AG04450 (cell line): ENCODE measurements around the gene RELCH. TPM values are rescaled to one million over a fixed set of nuclear protein-coding genes. Genes with fewer than 3 reads are reported as not detected.

ENCODE experiments used
- CTCF ChIA-PET: fragments of 300-600, 350-600 bp; formaldehyde crosslinking; extraction: SDS; loops from one replicate; lab custom pipeline; 2022; ENCODE audit warnings: antibody characterized with exemption, inconsistent platforms; lab: Charles Lee
- POLR2A ChIA-PET: fragments of 350-600 bp; formaldehyde crosslinking; extraction: SDS; loops from one replicate; lab custom pipeline; 2021; ENCODE audit warnings: antibody characterized with exemption, inconsistent platforms; lab: Yijun Ruan, JAX
- DNase-seq: peaks from one replicate; pipeline ENCODE4 v3.0.0-alpha.2; 2011; ENCODE audit warnings: low read depth, low spot score
- H3K27ac ChIP-seq: one replicate; pipeline ENCODE4 v1.5.1; 2012; ENCODE audit warnings: low read depth, low read length, control low read depth
- H3K27me3 ChIP-seq: one replicate; pipeline ENCODE4 v1.6.0; 2012; ENCODE audit warnings: low read length; ENCODE audit not compliant: control insufficient read depth, insufficient read depth
- H3K4me3 ChIP-seq: 2 replicates; pipeline ENCODE4 v1.5.1; 2011; ENCODE audit warnings: mild to moderate bottlenecking, low read depth, low read length, control low read depth
- H3K9me3 ChIP-seq: 2 replicates; pipeline ENCODE4 v1.5.1; 2012; ENCODE audit warnings: low read length; ENCODE audit not compliant: control insufficient read depth, insufficient read depth
- CTCF ChIP-seq: IDR thresholded peaks from 2 replicates; pipeline ENCODE4 v1.5.1; 2011; ENCODE audit warnings: low read depth, low read length, control low read depth, inconsistent platforms
- polyA plus RNA-seq: library from polyadenylated mRNA; depleted of rRNA; stranded (reverse); fragments of >200 nt; gene quantifications from 2 replicates; pipeline ENCODE4 v1.2.3, GENCODE V29; 2011

RELCH gene
- polyA plus RNA-seq, 1 experiment: 14.5 TPM

DNA sequence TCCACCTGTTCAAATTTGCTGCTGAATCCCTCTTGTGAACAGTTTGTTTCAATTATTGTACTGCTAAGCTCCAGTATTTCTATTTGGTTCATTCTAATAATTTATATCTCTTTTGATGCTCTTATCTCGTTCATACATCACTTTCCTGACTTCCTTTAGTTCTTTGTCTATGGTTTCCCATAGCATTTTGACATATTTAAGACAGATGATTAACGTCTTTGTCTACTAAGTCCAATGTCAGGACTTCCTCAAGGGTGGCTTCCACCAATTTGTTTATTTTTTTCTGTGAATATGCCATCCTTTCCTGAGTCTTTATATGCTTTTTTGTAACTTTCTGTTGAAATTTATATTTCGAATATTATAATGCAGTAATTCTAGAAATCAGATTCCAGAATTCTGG is 9.8 kb upstream of the RELCH start:
- POLR2A ChIA-PET: no interaction called here
- H3K27me3 ChIP-seq: no peaks in the 10 kb centered on the region
- CTCF ChIA-PET: interaction anchor here (1.2 to 1.3 kb wide), 2 partner anchors 10 to 72 kb away, joined by 3 to 4 read pairs; partner anchors contain the start of gene RELCH

GRCh38 chr18:62179213-62179612 is 7.8 kb upstream of the RELCH start:
- CTCF ChIA-PET: interaction anchor here (1.7 to 6.2 kb wide), 2 partner anchors 71 to 408 kb away, joined by 7 to 114 read pairs; no protein-coding TSS in a partner anchor
- no peak for TF ChIP-seq CTCF
- Histone ChIP-seq H3K27ac (no peak overlapping the region), H3K4me3 (no peak overlapping the region), H3K9me3 (no peaks in the 10 kb centered on the region), H3K27me3 (no peaks in the 10 kb centered on the region)
- DNase-seq: no peak
- POLR2A ChIA-PET: no interaction called here

More for the DNA sequence above, 9.8 kb upstream of the RELCH start:
- H3K27ac ChIP-seq: no peak overlapping the region
- no peak for TF ChIP-seq CTCF
- no peak overlapping the region for H3K4me3 ChIP-seq
- no peaks in the 10 kb centered on the region for H3K9me3 ChIP-seq
- DNase-seq: no peak

- no peak for DNase-seq
- H3K27me3 ChIP-seq: no peaks in the 10 kb centered on the region
- H3K9me3 ChIP-seq: peaks cover 3% of the 10 kb centered on the region; the same call in 1 of the 2 replicates
- CTCF ChIA-PET: interaction anchor here (0.6 to 6.2 kb wide), 4 partner anchors 18 to 630 kb away, joined by 3 to 114 read pairs (median 4); no protein-coding TSS in a partner anchor
- H3K27ac ChIP-seq: no peak overlapping the region
- H3K4me3 ChIP-seq: no peak overlapping the region
- POLR2A ChIA-PET: no interaction called here
- TF ChIP-seq CTCF: no peak
Observed at GRCh38 chr18:62182220-62182619, 4.8 kb upstream of the RELCH start.

DNA sequence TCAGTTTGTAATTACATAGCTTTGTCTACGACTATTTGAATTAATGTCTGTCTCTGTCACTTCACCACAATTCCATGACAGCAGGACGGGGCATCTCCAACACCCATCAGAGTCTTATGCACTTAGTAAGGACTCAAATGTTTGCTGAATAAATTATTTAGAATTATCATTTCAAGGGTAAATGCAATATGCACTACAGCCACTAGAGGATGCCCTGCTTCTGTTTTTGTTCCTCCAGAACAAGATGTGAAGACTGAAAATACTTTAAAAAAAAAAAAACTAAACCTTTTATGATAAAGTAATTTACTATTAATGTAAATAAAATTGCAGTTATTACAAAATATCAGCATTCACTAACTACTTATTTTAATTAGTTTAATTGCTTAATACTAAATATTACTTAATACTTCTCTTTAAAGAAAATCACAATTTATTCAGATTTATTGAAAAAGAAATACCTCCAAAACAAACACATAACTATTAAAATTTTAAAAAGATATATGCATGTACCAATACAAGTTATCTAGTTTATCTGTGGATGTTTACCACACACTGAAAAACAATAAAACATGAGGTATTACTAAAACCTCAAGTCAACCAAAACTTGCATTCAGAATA is 3.4 kb upstream of the RELCH start:
- Histone ChIP-seq H3K27ac (no peak overlapping the region), H3K9me3 (peaks cover 8% of the 10 kb centered on the region; the same call in 1 of the 2 replicates), H3K27me3 (no peaks in the 10 kb centered on the region), H3K4me3 (no peak overlapping the region)
- peak; percentile 10 for DNase-seq
- peak; percentile 99 for TF ChIP-seq CTCF
- ChIA-PET POLR2A (no interaction called here), CTCF (interaction anchor here (0.6 to 6.2 kb wide), 23 partner anchors 9 to 683 kb away, joined by 3 to 114 read pairs (median 5); no protein-coding TSS in a partner anchor)

GRCh38 chr18:62186499-62186773 is 619 bp upstream of the RELCH start:
- Histone ChIP-seq H3K4me3 (peak overlapping the region; percentile 97), H3K9me3 (peaks cover 8% of the 10 kb centered on the region; the same call in 1 of the 2 replicates), H3K27me3 (no peaks in the 10 kb centered on the region), H3K27ac (peak overlapping the region; percentile 49)
- ChIA-PET POLR2A (interaction anchor here (0.9 kb wide), 1 partner anchor 11 kb away, joined by 5 read pairs; no protein-coding TSS in a partner anchor), CTCF (interaction anchor here (0.7 to 2.8 kb wide), 4 partner anchors 63 to 552 kb away, joined by 3 to 25 read pairs (median 5); no protein-coding TSS in a partner anchor)
- no peak for TF ChIP-seq CTCF
- DNase-seq: no peak
